CD4-positive, alpha-beta T cell (primary cell): Measurements from ENCODE around the gene PSMD12. TPM values are rescaled to one million over a fixed set of nuclear protein-coding genes. Genes with fewer than 3 reads are reported as not detected.

ENCODE experiments used
- ATAC-seq: fragments of 200-7000 bp; cut with Tn5 transposase; one replicate; pipeline ENCODE4 v1.10.0; 2022; ENCODE audit warnings: mild to moderate bottlenecking; ENCODE audit not compliant: poor library complexity
- CTCF ChIA-PET: fragments of 350-600 bp; sonication (Branson Sonifier 250); formaldehyde crosslinking; loops from one replicate; lab custom pipeline; 2021; ENCODE audit warnings: antibody characterized with exemption, inconsistent platforms; lab: Charles Lee
- POLR2A ChIA-PET: fragments of 350-600 bp; sonication (Branson Sonifier 250); formaldehyde crosslinking; loops from one replicate; lab custom pipeline; 2021; ENCODE audit warnings: antibody characterized with exemption, inconsistent platforms; lab: Charles Lee
- DNase-seq, 14 experiments: peaks; one replicate each; pipeline ENCODE4 v3.0.0-alpha.2; 2013 to 2020; ENCODE audit warnings: mixed read lengths in 2 of 14
- H3K27ac ChIP-seq, 2 donors: one replicate each; pipeline versions ENCODE4 v1.5.1 to v1.7.0; 2013; ENCODE audit warnings: low read length in 2 of 2, low read depth in 1 of 2, mild to moderate bottlenecking in 1 of 2
- H3K27me3 ChIP-seq, 2 experiments: 1 replicate in 1 of 2; 2 replicates in 1 of 2; pipeline versions ENCODE4 v1.6.1 to v1.7.0; 2013; ENCODE audit warnings: low read length in 2 of 2, control low read depth in 1 of 2, mild to moderate bottlenecking in 1 of 2, moderate library complexity in 1 of 2; ENCODE audit not compliant: insufficient read depth in 2 of 2, control insufficient read depth in 1 of 2
- H3K36me3 ChIP-seq: one replicate; pipeline ENCODE4 v1.6.1; 2013; ENCODE audit warnings: low read length, control low read depth; ENCODE audit not compliant: insufficient read depth
- H3K4me1 ChIP-seq: one replicate; pipeline ENCODE4 v1.6.1; 2013; ENCODE audit warnings: low read length, control low read depth; ENCODE audit not compliant: insufficient read depth
- H3K4me3 ChIP-seq: one replicate; pipeline ENCODE4 v1.5.1; 2013; ENCODE audit warnings: mild to moderate bottlenecking, low read length, moderate library complexity
- H3K9me3 ChIP-seq, 2 experiments: 1 replicate in 1 of 2; 2 replicates in 1 of 2; pipeline versions ENCODE4 v1.6.1 to v1.7.0; 2013; ENCODE audit warnings: low read length in 2 of 2, mild to moderate bottlenecking in 2 of 2, control low read depth in 1 of 2, moderate library complexity in 1 of 2; ENCODE audit not compliant: control insufficient read depth in 1 of 2, insufficient read depth in 1 of 2
- H3K27ac Mint-ChIP-seq: one replicate; pipeline ENCODE4 v1.8.0; 2020; ENCODE audit warnings: mixed read lengths
- H3K27me3 Mint-ChIP-seq: one replicate; pipeline ENCODE4 v1.8.0; 2021; ENCODE audit warnings: mixed read lengths
- H3K36me3 Mint-ChIP-seq: one replicate; pipeline ENCODE4 v1.8.0; 2021; ENCODE audit warnings: low read depth, mixed read lengths
- H3K4me1 Mint-ChIP-seq: one replicate; pipeline ENCODE4 v1.8.0; 2021; ENCODE audit warnings: low read depth, mixed read lengths
- H3K4me3 Mint-ChIP-seq: one replicate; pipeline ENCODE4 v1.8.0; 2020; ENCODE audit warnings: mild to moderate bottlenecking, mixed read lengths
- H3K9me3 Mint-ChIP-seq: one replicate; pipeline ENCODE4 v1.8.0; 2020; ENCODE audit warnings: mixed read lengths
- intact Hi-C, 2 experiments: fragments of 100-400 bp; cut with DNase I in 1 of 2; cut with micrococcal nuclease in 1 of 2; formaldehyde crosslinking; loops; one replicate each; pipeline versions ENCODE4 v1.15.1 to v1.9.0; 2023 to 2025; cut with DNase I, micrococcal nuclease
- total RNA-seq, 174 experiments: library from RNA in 2 of 174; stranded (reverse) in 2 of 174; gene quantifications; one replicate each; pipeline ENCODE4 v1.2.3 and lab custom pipeline; 2021 to 2026
- TF ChIP-seq, protein P1 (sequence below): fragments of 200-600 bp; IDR thresholded peaks from one replicate; pipeline ENCODE4 v1.8.0; 2022; ENCODE audit warnings: antibody characterized with exemption, mild to moderate bottlenecking

The PSMD12 gene
- total RNA-seq, 2 experiments from 2014 or later, result 49.3 to 52.5 TPM

DNA sequence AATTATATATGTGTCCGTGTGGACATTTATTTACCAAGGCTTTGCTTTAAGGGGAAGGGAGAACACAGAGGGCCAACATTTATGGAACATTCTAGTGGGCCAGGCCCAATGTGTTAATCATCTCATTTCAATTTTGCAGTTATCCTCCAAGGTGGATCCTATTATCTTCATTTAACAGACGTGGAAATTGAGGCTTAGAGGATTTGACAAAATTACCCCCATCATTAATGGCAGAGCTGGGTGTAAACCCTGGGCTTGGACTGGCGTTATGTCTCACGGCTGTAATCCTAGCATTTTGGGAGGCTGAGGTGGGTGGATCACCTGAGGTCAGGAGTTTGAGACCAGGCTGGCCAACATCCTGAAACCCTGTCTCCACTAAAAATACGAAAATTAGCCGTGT is 37.1 kb upstream of the PSMD12 start:
- ChIA-PET POLR2A (interaction anchor here (1.3 to 1.7 kb wide), 3 partner anchors 25 to 37 kb away, joined by 4 to 6 read pairs (median 5); no protein-coding TSS in a partner anchor), CTCF (interaction anchor here (1.4 to 1.7 kb wide), 2 partner anchors 24 to 72 kb away, joined by 3 to 4 read pairs; no protein-coding TSS in a partner anchor)
- H3K9me3 Mint-ChIP-seq, result peaks cover 3% of the 10 kb centered on the region
- H3K4me1 Mint-ChIP-seq, result peaks cover 80% of the 10 kb centered on the region
- peak overlapping the region; percentile 99 for H3K27ac Mint-ChIP-seq
- DNase-seq (no peak), ATAC-seq (no peak)
- no peak overlapping the region for H3K4me3 Mint-ChIP-seq
- no peaks in the 10 kb centered on the region for H3K27me3 Mint-ChIP-seq
- Histone ChIP-seq H3K27ac (no peak overlapping the region), H3K9me3 (no peaks in the 10 kb centered on the region), H3K36me3 (no peaks in the 10 kb centered on the region), H3K4me1 (peaks cover 50% of the 10 kb centered on the region), H3K4me3 (no peak overlapping the region), H3K27me3 (no peaks in the 10 kb centered on the region)
- peaks cover 28% of the 10 kb centered on the region for H3K36me3 Mint-ChIP-seq
- intact Hi-C loops, result loop anchor here in 1 of 2 experiments (2.0 to 5.0 kb wide), 2 partner anchors 15 to 34 kb away; no protein-coding TSS in a partner anchor
- TF ChIP-seq, protein P1, sequence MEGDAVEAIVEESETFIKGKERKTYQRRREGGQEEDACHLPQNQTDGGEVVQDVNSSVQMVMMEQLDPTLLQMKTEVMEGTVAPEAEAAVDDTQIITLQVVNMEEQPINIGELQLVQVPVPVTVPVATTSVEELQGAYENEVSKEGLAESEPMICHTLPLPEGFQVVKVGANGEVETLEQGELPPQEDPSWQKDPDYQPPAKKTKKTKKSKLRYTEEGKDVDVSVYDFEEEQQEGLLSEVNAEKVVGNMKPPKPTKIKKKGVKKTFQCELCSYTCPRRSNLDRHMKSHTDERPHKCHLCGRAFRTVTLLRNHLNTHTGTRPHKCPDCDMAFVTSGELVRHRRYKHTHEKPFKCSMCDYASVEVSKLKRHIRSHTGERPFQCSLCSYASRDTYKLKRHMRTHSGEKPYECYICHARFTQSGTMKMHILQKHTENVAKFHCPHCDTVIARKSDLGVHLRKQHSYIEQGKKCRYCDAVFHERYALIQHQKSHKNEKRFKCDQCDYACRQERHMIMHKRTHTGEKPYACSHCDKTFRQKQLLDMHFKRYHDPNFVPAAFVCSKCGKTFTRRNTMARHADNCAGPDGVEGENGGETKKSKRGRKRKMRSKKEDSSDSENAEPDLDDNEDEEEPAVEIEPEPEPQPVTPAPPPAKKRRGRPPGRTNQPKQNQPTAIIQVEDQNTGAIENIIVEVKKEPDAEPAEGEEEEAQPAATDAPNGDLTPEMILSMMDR, result no peak

DNA sequence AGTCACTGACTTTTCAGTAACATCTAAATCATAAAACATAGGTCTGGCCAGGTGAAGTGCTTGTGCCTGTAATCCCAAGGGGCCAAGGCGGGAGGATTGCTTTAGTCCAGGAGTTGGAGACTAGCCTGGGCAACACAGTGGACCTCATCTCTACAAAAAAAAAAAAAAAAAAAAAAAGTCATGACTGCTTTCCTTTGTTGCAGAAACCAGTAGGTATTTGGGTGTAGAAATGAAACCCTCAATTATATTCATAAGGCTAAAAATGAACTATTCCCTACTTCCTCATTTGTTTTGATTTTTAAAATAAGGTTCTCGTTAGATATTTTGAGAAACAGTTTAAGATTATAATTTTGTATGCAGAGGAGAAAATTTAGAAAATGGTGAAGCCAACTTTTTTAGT is 36.7 kb upstream of the PSMD12 start:
- Histone ChIP-seq H3K4me3 (no peak overlapping the region), H3K27ac (peak overlapping the region in 1 of 2 donors; percentile 77), H3K27me3 (no peaks in the 10 kb centered on the region), H3K4me1 (peaks cover 50% of the 10 kb centered on the region), H3K36me3 (no peaks in the 10 kb centered on the region), H3K9me3 (no peaks in the 10 kb centered on the region)
- DNase-seq (no peak), ATAC-seq (no peak)
- intact Hi-C loops, result loop anchor here in 1 of 2 experiments (2.0 to 5.0 kb wide), 2 partner anchors 16 to 34 kb away; no protein-coding TSS in a partner anchor
- H3K4me3 Mint-ChIP-seq, result peak overlapping the region; percentile 31
- peaks cover 31% of the 10 kb centered on the region for H3K36me3 Mint-ChIP-seq
- H3K27me3 Mint-ChIP-seq, result no peaks in the 10 kb centered on the region
- H3K27ac Mint-ChIP-seq, result peak overlapping the region; percentile 99
- TF ChIP-seq, protein P1, result no peak
- H3K9me3 Mint-ChIP-seq, result peaks cover 3% of the 10 kb centered on the region
- ChIA-PET CTCF (interaction anchor here (1.4 to 1.7 kb wide), 2 partner anchors 23 to 72 kb away, joined by 3 to 4 read pairs; no protein-coding TSS in a partner anchor), POLR2A (interaction anchor here (1.3 to 1.6 kb wide), 2 partner anchors 24 to 38 kb away, joined by 4 to 6 read pairs; no protein-coding TSS in a partner anchor)
- peaks cover 82% of the 10 kb centered on the region for H3K4me1 Mint-ChIP-seq

DNA sequence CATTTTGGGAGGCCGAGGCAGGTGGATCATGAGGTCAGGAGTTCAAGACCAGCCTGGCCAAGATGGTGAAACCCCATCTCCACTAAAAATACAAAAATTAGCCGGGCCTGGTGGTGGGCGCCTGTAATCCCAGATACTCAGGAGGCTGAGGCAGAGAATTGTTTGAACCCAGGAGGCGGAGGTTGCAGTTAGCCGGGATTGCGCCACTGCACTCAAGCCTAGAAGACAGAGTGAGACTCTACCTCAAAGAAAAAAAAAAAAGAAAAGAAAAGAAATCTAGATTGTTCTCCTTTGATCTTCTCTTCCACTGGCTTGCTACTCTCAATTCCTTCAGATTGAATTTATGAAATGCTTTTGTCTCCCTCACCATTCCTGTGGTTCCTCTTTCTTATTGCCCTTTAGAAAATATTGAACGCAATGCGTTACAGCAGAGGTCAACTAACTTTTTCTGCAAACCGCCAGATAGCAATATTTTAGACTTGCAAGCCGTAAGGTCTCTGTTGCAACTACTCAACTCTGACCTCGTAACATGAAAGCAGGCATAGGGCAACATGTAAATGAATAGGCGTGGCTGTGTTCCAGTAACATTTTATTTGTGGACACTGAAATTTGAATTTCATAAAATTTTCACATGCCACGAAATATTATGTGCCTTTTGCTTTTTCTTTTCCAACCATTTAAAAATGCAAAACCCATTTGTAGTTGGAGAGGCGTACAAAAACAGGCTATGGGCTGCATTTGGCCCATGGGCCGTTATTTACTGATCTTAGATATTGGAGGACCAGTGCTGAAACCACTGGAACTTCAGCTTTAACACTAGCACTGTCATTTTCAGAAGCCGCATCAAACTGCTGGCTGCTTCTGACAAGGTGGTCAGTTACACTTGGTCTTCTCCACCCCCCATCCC is 35.5 kb upstream of the PSMD12 start:
- Histone ChIP-seq H3K4me1 (peaks cover 54% of the 10 kb centered on the region), H3K9me3 (no peaks in the 10 kb centered on the region), H3K4me3 (no peak overlapping the region), H3K36me3 (no peaks in the 10 kb centered on the region), H3K27me3 (no peaks in the 10 kb centered on the region), H3K27ac (peak overlapping the region in 1 of 2 donors; percentile 77)
- peak overlapping the region; percentile 99 for H3K27ac Mint-ChIP-seq
- ATAC-seq (no peak), DNase-seq (no peak)
- peak overlapping the region; percentile 85 for H3K4me3 Mint-ChIP-seq
- CTCF ChIA-PET, result interaction anchor here (1.4 kb wide), 1 partner anchor 22 kb away, joined by 3 read pairs; no protein-coding TSS in a partner anchor
- no peaks in the 10 kb centered on the region for H3K27me3 Mint-ChIP-seq
- intact Hi-C loops, result loop anchor here in 1 of 2 experiments (2.0 to 5.0 kb wide), 2 partner anchors 17 to 35 kb away; no protein-coding TSS in a partner anchor
- POLR2A ChIA-PET, result interaction anchor here (1.0 to 1.9 kb wide), 6 partner anchors 23 to 74 kb away, joined by 3 to 10 read pairs (median 6); no protein-coding TSS in a partner anchor
- peaks cover 79% of the 10 kb centered on the region for H3K4me1 Mint-ChIP-seq
- H3K36me3 Mint-ChIP-seq, result peaks cover 29% of the 10 kb centered on the region
- H3K9me3 Mint-ChIP-seq, result peaks cover 3% of the 10 kb centered on the region
- TF ChIP-seq, protein P1, result no peak
